HG02588 (cell line): ENCODE data around the gene ALDH1L1.

Experiments used
- ATAC-seq: cut with Tn5 transposase; IDR thresholded peaks from one replicate; pipeline ENCODE4 v1.9.1; 2021; ENCODE audit warnings: mild to moderate bottlenecking, moderate library complexity; ENCODE audit not compliant: unreplicated experiment

The ALDH1L1 gene

GRCh38 chr3:126155819-126156218 is 24.6 kb downstream of the ALDH1L1 start:
- ATAC-seq = no peak

- no peak for ATAC-seq
Measured at GRCh38 chr3:126155280-126155640, 25.1 kb downstream of the ALDH1L1 start.

GRCh38 chr3:126154391-126155279 is 25.8 kb downstream of the ALDH1L1 start:
- ATAC-seq = no peak

- no peak for ATAC-seq
Measured at GRCh38 chr3:126153695-126154360, 26.6 kb downstream of the ALDH1L1 start.

- ATAC-seq = no peak
Measured at GRCh38 chr3:126152901-126153694, 27.3 kb downstream of the ALDH1L1 start.

- ATAC-seq = no peak
Measured at GRCh38 chr3:126152458-126152857, 27.9 kb downstream of the ALDH1L1 start.

- no peak for ATAC-seq
Measured at GRCh38 chr3:126151562-126152302, 28.7 kb downstream of the ALDH1L1 start.

GRCh38 chr3:126149960-126150515 is 30.3 kb downstream of the ALDH1L1 start:
- no peak for ATAC-seq

GRCh38 chr3:126149256-126149902 is 31.0 kb downstream of the ALDH1L1 start:
- no peak for ATAC-seq

- no peak for ATAC-seq
Measured at GRCh38 chr3:126147932-126148683, 32.3 kb downstream of the ALDH1L1 start.

- no peak for ATAC-seq
Measured at GRCh38 chr3:126147147-126147931, 33.0 kb downstream of the ALDH1L1 start.

- no peak for ATAC-seq
Measured at GRCh38 chr3:126146525-126147146, 33.8 kb downstream of the ALDH1L1 start.

- ATAC-seq = no peak
Measured at GRCh38 chr3:126146034-126146433, 34.4 kb downstream of the ALDH1L1 start.

- ATAC-seq = no peak
Measured at GRCh38 chr3:126142652-126143051, 37.7 kb downstream of the ALDH1L1 start.

GRCh38 chr3:126137490-126138130 is 42.8 kb downstream of the ALDH1L1 start:
- ATAC-seq = no peak

- no peak for ATAC-seq
Measured at GRCh38 chr3:126136428-126137220, 43.8 kb downstream of the ALDH1L1 start.
